ENCODE results near the gene GIGYF2.
"Not testable (repeated sequence)": the region's sequence is repeated elsewhere in the genome, so short reads cannot be mapped to it uniquely, and the experiment has no call there.

GIGYF2 gene, protein sequence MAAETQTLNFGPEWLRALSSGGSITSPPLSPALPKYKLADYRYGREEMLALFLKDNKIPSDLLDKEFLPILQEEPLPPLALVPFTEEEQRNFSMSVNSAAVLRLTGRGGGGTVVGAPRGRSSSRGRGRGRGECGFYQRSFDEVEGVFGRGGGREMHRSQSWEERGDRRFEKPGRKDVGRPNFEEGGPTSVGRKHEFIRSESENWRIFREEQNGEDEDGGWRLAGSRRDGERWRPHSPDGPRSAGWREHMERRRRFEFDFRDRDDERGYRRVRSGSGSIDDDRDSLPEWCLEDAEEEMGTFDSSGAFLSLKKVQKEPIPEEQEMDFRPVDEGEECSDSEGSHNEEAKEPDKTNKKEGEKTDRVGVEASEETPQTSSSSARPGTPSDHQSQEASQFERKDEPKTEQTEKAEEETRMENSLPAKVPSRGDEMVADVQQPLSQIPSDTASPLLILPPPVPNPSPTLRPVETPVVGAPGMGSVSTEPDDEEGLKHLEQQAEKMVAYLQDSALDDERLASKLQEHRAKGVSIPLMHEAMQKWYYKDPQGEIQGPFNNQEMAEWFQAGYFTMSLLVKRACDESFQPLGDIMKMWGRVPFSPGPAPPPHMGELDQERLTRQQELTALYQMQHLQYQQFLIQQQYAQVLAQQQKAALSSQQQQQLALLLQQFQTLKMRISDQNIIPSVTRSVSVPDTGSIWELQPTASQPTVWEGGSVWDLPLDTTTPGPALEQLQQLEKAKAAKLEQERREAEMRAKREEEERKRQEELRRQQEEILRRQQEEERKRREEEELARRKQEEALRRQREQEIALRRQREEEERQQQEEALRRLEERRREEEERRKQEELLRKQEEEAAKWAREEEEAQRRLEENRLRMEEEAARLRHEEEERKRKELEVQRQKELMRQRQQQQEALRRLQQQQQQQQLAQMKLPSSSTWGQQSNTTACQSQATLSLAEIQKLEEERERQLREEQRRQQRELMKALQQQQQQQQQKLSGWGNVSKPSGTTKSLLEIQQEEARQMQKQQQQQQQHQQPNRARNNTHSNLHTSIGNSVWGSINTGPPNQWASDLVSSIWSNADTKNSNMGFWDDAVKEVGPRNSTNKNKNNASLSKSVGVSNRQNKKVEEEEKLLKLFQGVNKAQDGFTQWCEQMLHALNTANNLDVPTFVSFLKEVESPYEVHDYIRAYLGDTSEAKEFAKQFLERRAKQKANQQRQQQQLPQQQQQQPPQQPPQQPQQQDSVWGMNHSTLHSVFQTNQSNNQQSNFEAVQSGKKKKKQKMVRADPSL (N-terminal part only)

DNA sequence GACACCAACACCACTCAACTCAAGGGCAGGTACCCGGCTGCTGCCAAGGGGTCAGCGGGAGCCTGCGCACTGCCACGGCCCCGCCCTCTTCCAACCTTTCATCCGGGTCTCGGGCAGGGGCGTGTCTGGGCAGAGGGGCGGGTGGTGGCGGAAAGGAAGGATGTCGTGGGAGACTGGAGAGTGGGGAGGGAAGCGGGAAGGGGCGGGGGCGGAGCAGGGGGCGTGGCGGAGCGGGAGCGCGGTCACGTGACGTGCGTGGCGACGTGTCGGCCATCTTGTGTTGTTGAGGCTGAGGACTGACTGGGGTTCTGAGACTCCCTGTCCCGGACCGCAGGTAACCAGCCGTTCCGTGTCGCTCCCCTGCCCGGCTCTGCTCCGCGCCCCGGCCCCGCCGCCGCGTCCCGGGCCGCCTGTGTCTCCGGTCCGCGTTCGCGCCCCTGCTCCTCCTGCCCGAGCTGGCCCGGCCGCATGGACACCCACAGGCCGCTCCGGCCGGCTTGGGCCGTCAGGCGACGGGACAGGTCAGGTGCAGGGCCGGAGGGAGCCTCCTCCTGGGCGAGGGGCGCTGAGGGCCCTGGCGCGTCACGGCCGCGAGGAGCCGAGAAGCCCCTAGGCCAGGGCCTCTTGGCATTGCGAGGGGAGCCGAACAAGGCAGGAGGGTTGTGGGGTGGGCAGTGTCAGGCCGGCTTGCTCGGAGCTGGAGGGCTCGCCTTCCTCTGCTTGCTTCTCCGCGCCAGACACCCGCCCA, at the start of gene GIGYF2:
GIGYF2 (plus strand) TSS at position 273 of the 748 bp plus-strand sequence. CDS start 37,867 bp downstream, outside the sequence.
- DNase-seq (ENCODE audit: low read depth): peak; percentile 89

DNA sequence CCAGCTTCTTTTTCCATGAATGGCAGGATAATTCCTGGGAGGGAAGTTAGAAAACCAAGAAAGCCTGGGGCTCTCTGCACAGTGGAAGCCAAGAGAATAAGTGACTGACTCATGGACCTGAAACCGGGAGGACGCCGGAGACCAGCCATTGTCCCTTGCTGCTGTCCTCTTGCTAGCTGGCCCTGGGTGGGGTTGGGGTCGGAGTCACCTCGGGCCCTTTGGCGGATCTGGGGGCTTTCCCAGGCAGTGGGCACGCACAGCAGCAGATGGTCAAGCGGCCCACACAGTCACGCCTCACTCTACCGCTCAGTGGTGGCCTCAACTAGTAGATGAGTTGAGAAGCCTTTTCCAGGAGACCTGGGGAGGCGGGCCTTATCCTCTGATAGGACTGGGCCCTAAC, 48.1 kb upstream of the GIGYF2 start:
- no peak for DNase-seq (ENCODE audit: low read depth)

DNA sequence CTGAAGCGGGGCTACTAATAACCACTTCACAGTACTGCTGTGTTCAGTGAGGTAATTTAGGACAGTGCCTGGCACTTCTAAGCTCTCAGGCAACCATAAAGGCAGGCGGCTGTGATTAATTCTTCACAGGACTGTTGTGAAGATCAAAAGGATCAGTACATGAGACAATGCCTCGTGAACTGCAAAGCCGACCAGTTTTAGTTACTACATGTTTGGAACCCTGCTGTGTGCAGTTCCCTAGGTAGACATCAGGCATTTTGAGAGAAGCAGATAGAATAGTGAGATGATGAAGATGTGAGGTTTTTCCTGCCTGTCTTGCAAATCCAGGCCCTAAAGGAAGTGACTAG, 44.7 kb upstream of the GIGYF2 start:
- no peak for DNase-seq (ENCODE audit: low read depth)

DNA sequence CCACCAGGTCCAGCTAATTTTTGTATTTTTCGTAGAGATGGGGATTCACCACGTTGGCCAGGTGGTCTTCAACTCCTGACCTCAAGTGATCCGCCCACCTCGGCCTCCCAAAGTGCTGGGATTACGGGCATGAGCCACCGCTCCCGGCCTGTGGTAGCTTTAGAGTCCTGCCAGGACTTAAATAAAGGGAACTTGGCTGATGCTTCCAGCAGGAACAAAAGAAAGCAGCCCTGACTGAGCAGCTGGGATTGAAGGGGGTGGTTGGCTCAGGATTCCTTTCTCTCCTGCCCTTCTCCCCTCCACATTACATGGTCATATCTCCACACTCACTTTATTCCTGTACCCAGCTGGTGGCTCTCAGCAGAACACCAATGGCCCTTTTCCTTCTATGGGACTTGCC, 43.7 kb upstream of the GIGYF2 start:
- no peak for DNase-seq (ENCODE audit: low read depth)

DNA sequence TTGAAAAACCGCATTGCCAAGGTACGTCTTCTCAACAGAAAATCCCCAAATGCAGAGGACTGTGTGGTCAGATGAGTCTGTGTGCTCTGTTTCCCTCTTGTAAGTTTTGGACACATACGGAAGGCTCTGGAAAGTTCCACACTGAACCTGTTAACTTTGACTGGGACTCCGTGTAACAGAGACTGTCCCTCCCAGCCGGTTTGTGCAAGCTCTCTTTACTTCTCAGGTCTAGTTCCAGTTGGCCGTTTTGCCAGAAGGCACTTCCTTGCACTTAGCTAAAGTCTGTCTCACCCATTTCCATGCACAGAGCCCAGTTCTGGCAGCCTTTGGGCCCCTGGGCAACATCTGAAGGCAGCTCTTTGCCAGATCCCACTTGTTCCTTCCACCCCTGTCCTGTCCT, 41.7 kb upstream of the GIGYF2 start:
- no peak for DNase-seq (ENCODE audit: low read depth)

DNA sequence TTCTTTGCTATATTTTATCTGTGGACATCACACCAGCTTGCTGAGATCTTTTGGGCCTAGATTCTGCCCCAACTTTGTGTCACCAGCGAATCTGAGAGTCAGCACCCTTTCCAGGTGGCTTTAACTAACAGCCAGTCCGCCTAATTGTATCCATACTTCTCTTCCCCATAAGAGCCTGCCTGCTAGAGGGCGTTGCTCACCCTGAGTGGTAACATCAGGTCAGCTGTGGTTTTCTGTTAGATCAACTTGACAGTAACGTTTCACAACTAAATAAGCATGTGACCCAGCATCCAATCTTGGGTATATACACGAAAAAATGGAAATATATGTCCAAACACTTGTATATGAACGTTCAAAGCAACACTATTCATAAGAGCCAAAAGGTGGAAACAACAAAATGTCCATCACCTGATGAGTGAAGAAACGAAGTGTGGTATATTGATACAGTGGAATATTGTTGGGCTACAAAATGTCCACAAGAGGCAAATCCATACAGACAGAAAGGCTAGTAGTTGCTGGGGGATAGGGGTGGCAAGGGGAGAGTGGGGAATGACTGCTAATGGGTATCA, 38.8 kb upstream of the GIGYF2 start:
- DNase-seq (ENCODE audit: low read depth): no peak

DNA sequence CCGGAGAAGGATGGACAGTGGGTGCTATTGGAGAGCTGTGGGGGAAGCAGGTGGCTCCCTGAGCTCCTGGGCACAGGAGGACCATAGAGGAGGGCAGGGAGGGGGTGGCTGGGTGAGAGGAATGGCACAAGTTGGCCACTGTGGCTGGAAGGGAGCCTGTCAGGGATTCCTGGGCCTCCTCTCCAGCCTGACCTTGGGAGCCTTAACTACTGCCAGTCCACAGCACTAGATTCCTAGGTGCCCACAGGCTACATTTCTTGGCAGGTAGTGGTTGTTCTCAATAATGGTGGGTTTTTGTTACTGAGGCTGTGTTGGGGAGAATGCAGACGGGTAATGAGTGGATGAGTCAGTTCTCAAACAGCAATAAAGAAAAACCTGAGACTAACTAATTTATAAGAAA, 37.8 kb upstream of the GIGYF2 start:
- DNase-seq (ENCODE audit: low read depth): no peak

DNA sequence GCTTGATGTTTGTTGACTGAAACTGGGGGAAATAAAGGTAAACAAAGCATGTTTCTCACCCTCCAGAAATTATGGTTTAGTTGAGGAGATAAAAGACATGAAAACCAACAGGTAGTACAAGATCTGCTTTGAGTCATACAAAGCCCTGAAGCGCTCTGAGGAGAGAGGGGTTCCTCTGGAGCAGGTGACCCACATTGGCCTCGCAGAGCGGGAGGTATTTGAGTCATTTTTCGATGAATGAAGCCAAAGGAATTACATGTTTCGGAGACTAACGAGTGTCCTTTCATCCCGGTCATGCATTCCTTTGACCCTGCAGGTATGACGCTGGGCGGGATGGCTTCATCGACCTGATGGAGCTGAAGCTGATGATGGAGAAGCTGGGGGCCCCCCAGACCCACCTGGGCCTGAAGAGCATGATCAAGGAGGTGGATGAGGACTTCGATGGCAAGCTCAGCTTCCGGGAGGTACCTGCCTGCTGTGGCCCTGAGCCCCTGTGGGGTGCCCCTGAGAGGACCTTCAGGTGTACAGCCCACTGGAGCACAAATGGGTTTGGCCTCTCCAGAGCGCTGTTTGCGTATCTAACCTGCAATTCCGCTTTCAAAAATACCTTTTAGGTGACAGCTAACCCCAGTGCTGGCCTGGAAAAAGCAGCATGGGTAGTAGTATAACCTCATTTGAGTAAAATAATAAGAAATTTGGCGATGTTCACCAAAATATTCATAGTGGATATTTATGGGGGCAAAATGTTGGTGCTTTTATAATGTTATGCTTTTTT, 34.5 kb upstream of the GIGYF2 start:
- DNase-seq (ENCODE audit: low read depth): no peak

DNA sequence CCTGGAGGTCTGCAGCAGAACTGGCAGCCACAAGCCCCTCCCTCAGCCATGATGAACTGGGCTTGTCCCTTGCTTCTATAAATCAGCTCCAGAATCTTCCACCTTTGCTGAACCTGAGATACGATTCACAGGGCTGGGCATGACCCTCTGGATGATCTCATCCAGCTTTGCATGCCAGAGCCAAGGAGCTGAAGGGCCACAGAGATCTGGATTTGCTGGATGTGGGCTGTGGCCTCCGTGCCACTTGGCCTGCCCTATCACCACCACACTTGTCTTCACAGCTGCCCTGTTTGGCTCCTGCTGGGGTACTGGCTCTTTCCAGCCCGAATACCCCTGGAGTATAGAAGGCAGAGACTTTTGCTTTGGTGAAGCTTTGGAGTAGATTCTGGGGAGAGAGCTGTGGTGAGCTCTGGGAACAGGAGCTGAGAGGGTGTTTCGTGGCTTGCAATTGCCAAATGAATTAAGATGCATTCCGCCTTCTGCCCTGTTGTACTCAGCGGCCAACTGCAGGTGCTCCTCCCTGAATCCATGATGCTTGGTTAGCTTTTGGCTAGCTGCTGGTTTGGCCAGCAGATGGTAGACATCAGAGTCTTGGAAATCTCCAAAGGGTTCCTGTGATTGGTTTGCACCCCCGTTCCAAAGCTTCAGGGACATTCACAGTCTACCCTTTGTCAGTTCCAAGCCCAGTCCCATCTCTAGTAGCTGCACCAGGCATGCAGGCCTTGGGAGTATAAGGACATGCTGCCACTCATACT, 30.9 kb upstream of the GIGYF2 start:
- no peak for DNase-seq (ENCODE audit: low read depth)

DNA sequence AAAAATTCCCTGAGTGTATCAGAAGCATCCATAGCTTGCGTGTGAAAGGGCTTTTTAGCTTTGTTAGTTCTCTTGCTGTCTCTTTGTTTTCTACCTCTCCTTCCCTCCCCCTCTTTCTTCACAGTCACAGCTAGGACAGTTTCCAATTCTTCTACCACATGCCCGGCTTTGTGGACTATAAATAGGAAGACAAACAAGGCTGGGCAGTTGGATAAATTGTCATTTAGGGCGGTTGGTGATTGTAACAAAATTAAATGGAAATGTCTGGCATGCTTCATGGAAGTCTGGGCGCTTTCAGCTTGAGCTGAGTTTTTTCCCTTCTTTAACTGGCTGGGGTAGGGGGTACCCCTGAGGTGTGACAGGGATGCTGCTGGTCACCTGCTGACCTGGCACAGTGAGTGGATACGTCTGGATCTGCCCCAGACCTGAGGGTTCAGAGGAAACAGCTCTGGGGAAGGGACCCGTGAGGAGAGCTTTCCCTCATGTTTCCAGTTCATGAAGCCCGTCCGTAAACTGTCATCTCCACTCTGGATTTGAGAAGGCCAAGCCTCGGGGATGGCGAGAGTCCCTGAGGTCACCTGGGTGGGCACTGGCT, 29.0 kb upstream of the GIGYF2 start:
- DNase-seq (ENCODE audit: low read depth): no peak

DNA sequence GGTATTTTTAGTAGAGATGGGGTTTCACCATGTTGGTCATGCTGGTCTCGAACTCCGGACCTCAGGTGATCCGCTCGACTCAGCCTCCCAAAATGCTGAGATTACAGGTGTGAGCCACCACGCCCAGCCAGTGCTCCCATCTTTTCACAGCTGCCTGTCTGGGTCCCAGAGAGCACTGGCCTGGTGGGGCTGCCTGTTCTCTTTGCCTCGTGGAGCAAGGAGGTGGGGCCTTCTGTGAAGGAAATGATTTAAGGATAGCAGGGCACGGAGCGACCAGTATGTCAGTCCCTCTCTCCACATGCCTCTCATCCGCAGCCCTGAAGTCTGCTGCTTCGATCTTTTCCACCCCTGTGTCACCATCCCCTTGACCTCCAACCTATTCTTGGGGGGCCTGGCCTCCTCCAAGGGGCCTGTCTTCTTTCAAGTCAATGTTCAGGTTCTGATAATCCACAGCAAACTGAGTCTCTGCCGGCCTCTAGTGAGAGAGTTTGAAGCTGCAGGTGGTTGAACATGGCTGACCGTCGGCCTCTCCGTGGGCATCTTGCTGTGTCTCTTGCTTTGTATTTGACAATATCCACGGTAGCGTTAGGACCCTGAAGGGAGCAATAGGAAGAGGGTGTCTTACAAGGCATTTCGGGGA, 28.2 kb upstream of the GIGYF2 start:
- DNase-seq (ENCODE audit: low read depth): no peak

DNA sequence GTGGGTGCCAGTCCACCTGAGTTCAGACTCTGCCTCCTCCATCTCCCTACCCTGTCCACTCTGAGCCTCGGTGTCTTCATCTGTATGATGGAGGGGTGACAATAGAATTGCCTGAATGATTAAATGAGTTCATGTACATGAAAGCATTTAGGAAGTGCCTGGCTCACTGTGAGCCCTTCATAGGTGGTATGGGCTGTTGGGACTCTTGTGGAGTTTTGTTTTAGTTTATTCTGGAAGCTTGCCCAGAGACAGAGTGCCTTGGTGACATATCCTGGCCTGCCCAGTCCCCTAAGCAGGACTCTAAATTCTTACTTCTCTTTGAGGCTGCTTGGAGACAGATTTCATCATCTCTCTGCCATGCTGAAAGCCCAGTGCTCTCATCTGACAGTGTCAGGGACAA, 24.5 kb upstream of the GIGYF2 start:
- no peak for DNase-seq (ENCODE audit: low read depth)

DNA sequence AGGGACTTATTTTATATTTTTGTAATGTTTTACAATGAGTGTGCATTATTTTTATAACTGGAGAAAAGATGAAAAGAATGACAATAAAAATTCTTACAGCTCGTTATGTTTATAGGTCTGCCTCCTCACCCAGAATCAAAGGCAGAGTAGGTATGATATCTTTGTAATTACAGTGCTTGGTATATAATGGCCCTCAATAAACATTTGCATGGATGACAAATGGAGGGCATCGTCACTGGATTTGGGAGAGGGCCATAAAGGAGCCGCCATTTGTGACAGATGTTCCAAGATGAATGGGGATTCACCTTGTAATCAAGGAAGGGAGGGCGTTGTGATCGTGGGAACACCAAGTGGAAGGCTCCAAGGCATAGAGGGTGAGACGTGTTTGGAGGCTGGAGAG, 22.6 kb upstream of the GIGYF2 start:
- DNase-seq (ENCODE audit: low read depth): no peak

DNA sequence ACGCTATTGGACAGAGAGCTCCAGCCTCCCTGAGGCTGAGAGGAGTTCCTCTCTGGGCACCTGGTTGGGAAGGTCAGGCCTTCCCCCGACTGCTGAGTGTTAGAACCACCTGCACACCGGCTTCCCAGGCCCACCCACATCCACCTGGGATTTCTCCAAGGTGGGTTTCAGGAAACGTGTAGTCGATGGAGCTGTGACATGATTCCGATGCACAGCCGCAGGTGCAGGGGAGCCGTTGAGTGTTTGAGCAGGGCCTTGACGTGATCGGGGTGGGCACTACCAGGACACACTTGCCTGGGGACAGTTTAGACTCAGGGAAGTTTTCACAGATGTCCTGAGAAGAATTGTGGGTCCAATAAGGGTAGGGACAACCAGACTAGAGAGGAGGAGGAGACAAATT, 21.8 kb upstream of the GIGYF2 start:
- DNase-seq (ENCODE audit: low read depth): no peak

DNA sequence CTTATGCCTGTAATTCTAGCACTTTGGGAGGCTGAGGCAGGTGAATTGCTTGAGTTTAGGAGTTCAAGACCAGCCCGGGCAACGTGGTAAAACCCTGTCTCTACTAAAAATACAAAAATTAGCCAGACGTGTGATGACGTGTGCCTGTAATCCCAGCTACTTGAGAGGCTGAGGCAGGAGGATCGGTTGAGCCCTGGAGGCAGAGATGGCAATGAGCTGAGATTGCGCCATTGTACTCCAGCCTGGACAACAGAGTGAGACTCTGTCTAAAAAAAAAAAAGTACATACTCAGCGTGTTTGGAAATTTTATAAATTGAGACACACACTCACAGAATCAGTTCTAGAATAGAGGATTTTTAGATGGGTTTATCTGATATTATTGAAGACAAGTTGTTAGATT, 17.1 kb upstream of the GIGYF2 start:
- DNase-seq (ENCODE audit: low read depth): no peak

DNA sequence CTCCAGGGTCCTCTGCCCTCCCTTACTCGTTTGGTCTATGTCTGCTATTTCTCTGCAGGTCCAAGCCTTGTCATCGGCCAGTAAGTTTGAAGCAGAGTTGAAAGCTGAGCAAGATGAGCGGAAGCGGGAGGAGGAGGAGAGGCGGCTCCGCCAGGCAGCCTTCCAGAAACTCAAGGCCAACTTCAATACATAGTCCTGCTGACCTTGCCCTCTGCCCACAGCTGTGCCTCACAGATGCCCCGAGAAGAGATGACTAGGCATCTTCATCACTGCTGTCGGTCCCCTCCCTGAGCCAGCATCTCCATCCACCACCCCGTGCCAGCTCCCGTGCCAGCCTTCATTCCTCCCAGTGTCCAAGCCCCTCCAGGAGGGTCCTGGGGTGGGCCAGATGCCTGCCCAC, 15.6 kb upstream of the GIGYF2 start:
- DNase-seq (ENCODE audit: low read depth): no peak

DNA sequence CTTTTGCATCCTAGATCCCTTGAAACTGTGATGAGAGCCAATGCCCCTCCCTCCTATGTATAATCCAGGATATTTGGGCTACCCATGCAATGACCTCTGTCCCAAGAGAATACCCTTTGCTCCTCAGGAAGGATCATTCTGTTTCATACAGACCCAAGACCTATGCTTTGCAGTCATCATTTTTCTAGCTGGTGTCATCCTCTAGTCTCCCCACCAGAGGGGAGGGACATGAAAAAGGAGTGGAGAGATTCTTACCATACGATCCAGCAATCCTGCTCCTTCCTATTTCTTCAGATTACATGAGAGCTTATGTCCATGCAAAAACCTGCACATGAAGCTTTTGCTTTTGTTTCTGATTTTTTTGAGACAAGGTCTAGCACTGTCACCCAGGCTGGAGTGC, 13.8 kb upstream of the GIGYF2 start:
- DNase-seq (ENCODE audit: low read depth): no peak

DNA sequence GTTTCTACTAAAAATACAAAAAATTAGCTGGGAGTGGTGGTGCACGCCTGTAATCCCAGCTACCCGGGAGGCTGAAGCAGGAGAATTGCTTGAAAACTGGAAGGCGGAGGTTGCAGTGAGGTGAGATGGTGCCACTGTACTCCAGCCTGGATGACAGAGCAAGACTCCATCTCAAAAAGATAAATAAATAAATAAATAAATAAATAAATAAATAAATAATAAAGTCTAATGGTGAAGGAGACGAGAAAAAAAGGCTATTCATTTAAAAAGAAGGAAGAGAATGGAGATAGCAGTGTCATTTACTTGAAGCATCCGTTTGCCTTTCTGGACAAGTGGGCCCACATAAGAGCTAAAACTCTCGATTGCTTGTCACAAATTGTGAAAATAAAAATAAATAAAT, 11.7 kb upstream of the GIGYF2 start:
- DNase-seq (ENCODE audit: low read depth): not testable (repeated sequence)
